Kidney (tissue), 14 donors: ENCODE results near the gene WDR53. TPM values are rescaled to one million over a fixed set of nuclear protein-coding genes. Genes with fewer than 3 reads are reported as not detected.

Source experiments
- DNase-seq, 5 donors: peaks; one replicate each; pipeline ENCODE4 v3.0.0-alpha.2; 2013 to 2020
- FAIRE-seq: peaks from 2 replicates; lab custom pipeline; 2012; peaks lifted over from hg19 to GRCh38; lab: Jason Lieb, UNC
- H3K27ac ChIP-seq, 2 donors: one replicate each; pipeline ENCODE4 v1.7.0; 2013; ENCODE audit warnings: low read depth in 2 of 2, low read length in 2 of 2, inconsistent platforms in 1 of 2
- H3K27me3 ChIP-seq: one replicate; pipeline ENCODE4 v1.7.1; 2013; ENCODE audit warnings: low read length, inconsistent platforms; ENCODE audit not compliant: control insufficient read depth, insufficient read depth
- H3K36me3 ChIP-seq, 3 donors: one replicate each; pipeline versions ENCODE4 v1.7.0 to v1.7.1; 2013; ENCODE audit warnings: low read length in 3 of 3, control low read depth in 1 of 3, inconsistent platforms in 1 of 3; ENCODE audit not compliant: insufficient read depth in 3 of 3, control insufficient read depth in 2 of 3
- H3K4me1 ChIP-seq, 3 donors: one replicate each; pipeline versions ENCODE4 v1.7.0 to v1.7.1; 2013; ENCODE audit warnings: low read length in 3 of 3, inconsistent platforms in 1 of 3, low read depth in 1 of 3; ENCODE audit not compliant: control insufficient read depth in 2 of 3, insufficient read depth in 2 of 3
- H3K4me3 ChIP-seq, 3 donors: one replicate each; pipeline versions ENCODE4 v1.7.0 to v1.8.1; 2013; ENCODE audit warnings: low read length in 3 of 3, control low read depth in 1 of 3, inconsistent platforms in 1 of 3
- H3K9ac ChIP-seq, 3 donors: one replicate each; pipeline versions ENCODE4 v1.7.0 to v1.7.1; 2013; ENCODE audit warnings: low read length in 3 of 3, control low read depth in 1 of 3, inconsistent platforms in 1 of 3
- H3K9me3 ChIP-seq, 3 donors: one replicate each; pipeline versions ENCODE4 v1.7.0 to v1.7.1; 2013; ENCODE audit warnings: low read length in 3 of 3, control low read depth in 1 of 3, inconsistent platforms in 1 of 3; ENCODE audit not compliant: control insufficient read depth in 2 of 3, insufficient read depth in 1 of 3
- CTCF ChIP-seq: IDR thresholded peaks from 3 replicates; pipeline ENCODE4 v1.5.1; 2012; ENCODE audit warnings: mild to moderate bottlenecking, moderate library complexity, borderline replicate concordance; ENCODE audit not compliant: insufficient read depth; ENCODE audit errors: extremely low read depth
- intact Hi-C: fragments of 100-400 bp; cut with DNase I; formaldehyde crosslinking; loops from one replicate; pipeline ENCODE4 v1.11.1; 2022
- polyA plus RNA-seq: library from polyadenylated mRNA; stranded (reverse); fragments of 350-450 nt; fragmentation: Illumina TruSeq; extraction: RNeasy Lipid Tissue Mini Kit (QIAGEN cat#74804); gene quantifications from one replicate; pipeline ENCODE4 v1.2.3, GENCODE V29; 2014; ENCODE audit warnings: low read depth, low replicate concordance; ENCODE audit not compliant: insufficient read depth
- total RNA-seq: library from RNA; stranded (reverse); fragmentation: NEBNext Ultra II Directional; extraction: Animal tissue kit (Norgen Biotek cat#: 25700); gene quantifications from one replicate; pipeline ENCODE4 v1.2.1, GENCODE V29; 2021
- donor health status: control.
- donor health status: control.
- donor health status: control.
- donor health status: control.
- donor health status: control.
- donor health status: DM: yes; HTN: yes; CAD: no.
- donor health status: Normal renal cell carcinoma (clear cell type).

Gene WDR53
- total and polyA plus RNA-seq, 2 donors from 2014 or later, result 9.0 to 12.3 TPM

GRCh38 chr3:196608693-196609092 lies 40.3 kb upstream of the WDR53 start:
- no peaks in the 10 kb centered on the region for H3K36me3 ChIP-seq
- no peak for DNase-seq
- no peaks in the 10 kb centered on the region for H3K9me3 ChIP-seq
- no peak for FAIRE-seq
- peaks cover 0 to 3% (median 0%) of the 10 kb centered on the region in 3 donors for H3K4me1 ChIP-seq
- intact Hi-C loops, result no loop called here
- no peak overlapping the region for H3K27ac ChIP-seq
- H3K4me3 ChIP-seq, result no peak overlapping the region
- TF ChIP-seq CTCF, result no peak
- no peaks in the 10 kb centered on the region for H3K27me3 ChIP-seq
- no peak overlapping the region for H3K9ac ChIP-seq

- no peak for TF ChIP-seq CTCF
- no peaks in the 10 kb centered on the region for H3K27me3 ChIP-seq
- no peak overlapping the region for H3K27ac ChIP-seq
- DNase-seq (no peak), FAIRE-seq (no peak)
- intact Hi-C loops, result no loop called here
- H3K9me3 ChIP-seq, result no peaks in the 10 kb centered on the region
- H3K4me1 ChIP-seq, result no peaks in the 10 kb centered on the region
- H3K36me3 ChIP-seq, result no peaks in the 10 kb centered on the region
- no peak overlapping the region for H3K4me3 ChIP-seq
- no peak overlapping the region for H3K9ac ChIP-seq
Observed at GRCh38 chr3:196604548-196604947, 36.2 kb upstream of the WDR53 start.

GRCh38 chr3:196603683-196604082 lies 35.3 kb upstream of the WDR53 start:
- intact Hi-C loops, result no loop called here
- Histone ChIP-seq H3K4me1 (no peaks in the 10 kb centered on the region), H3K4me3 (no peak overlapping the region), H3K27me3 (no peaks in the 10 kb centered on the region), H3K9ac (no peak overlapping the region), H3K27ac (no peak overlapping the region), H3K36me3 (no peaks in the 10 kb centered on the region), H3K9me3 (no peaks in the 10 kb centered on the region)
- no peak for TF ChIP-seq CTCF
- DNase-seq (peak in 1 of 5 donors; percentile 6), FAIRE-seq (no peak)

- no peak overlapping the region for H3K4me3 ChIP-seq
- no peak for TF ChIP-seq CTCF
- no peak for FAIRE-seq
Observed at GRCh38 chr3:196602673-196603072, 34.3 kb upstream of the WDR53 start.

More at GRCh38 chr3:196602673-196603072, 34.3 kb upstream of the WDR53 start:
- intact Hi-C loops, result no loop called here
- Histone ChIP-seq H3K27ac (no peak overlapping the region), H3K9me3 (no peaks in the 10 kb centered on the region), H3K27me3 (no peaks in the 10 kb centered on the region), H3K9ac (no peak overlapping the region), H3K36me3 (no peaks in the 10 kb centered on the region), H3K4me1 (no peaks in the 10 kb centered on the region)
- DNase-seq, result no peak
